M059J (cell line): ENCODE results near the gene MYO1E. TPM values are rescaled to one million over a fixed set of nuclear protein-coding genes. Genes with fewer than 3 reads are reported as not detected.
"Not testable (repeated sequence)": the region's sequence is repeated elsewhere in the genome, so short reads cannot be mapped to it uniquely, and the experiment has no call there.

ENCODE experiments used
- DNase-seq: peaks from one replicate; pipeline ENCODE4 v3.0.0-alpha.2; 2012; ENCODE audit warnings: low read depth
- total RNA-seq: library from RNA; depleted of rRNA; stranded (reverse); fragments of >200 nt; shearing (Covaris generic); gene quantifications from 2 replicates; pipeline ENCODE4 v1.2.3, GENCODE V29; 2014

Gene MYO1E
- total RNA-seq, 1 experiment from 2014 or later, result 131 TPM

- DNase-seq, result no peak
These were observed 232.0 kb downstream of the MYO1E start for GRCh38 chr15:59140422-59141226.

DNA sequence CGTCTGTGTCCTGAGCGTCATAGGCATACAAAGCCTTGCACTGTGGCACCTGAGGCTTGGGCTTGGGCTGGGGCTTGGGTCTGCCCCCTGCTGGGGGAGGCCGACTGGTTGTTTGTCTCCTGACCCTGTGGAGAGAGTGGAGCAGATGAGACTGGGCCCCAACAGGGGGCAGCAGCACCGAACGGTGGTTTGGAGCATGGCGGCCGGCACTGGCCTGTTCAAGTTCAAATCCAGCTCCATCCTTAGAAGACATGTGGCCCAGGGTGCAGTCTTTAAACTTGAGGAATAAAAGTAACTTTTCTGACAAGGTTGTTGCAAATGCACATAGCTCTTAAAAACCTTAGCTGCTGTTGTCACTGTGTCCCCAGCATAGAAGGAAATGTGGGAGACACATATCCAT is 234.4 kb downstream of the MYO1E start:
- DNase-seq, result peak; percentile 46

- DNase-seq, result no peak
These were observed 235.1 kb downstream of the MYO1E start for GRCh38 chr15:59137566-59137965.

GRCh38 chr15:59133929-59134427 is 238.7 kb downstream of the MYO1E start:
- no peak for DNase-seq

GRCh38 chr15:59131969-59132562 is 240.6 kb downstream of the MYO1E start:
- no peak for DNase-seq

DNA sequence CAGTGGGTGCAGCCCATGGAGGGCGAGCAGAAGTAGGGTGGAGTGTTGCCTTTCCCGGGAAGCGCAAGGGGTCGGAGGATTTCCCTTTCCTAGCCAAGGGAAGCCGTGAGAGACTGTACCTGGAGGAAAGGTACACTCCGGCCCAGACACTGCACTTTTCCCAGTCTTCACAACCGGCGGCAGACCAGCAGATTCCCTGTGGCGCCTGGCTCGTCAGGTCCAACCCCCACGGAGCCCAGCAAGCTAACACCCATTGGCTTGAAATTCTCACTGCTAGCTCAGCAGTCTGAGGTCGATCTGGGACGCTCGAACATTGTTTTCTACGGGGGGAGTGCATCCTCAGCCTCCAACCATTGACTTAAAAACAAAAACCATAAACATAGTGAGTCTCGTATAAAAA is 241.2 kb downstream of the MYO1E start:
- no peak for DNase-seq

- not testable (repeated sequence) for DNase-seq
These were observed 245.4 kb downstream of the MYO1E start for GRCh38 chr15:59127255-59127654.

- DNase-seq, result not testable (repeated sequence)
These were observed 247.0 kb downstream of the MYO1E start for GRCh38 chr15:59125683-59126082.

DNA sequence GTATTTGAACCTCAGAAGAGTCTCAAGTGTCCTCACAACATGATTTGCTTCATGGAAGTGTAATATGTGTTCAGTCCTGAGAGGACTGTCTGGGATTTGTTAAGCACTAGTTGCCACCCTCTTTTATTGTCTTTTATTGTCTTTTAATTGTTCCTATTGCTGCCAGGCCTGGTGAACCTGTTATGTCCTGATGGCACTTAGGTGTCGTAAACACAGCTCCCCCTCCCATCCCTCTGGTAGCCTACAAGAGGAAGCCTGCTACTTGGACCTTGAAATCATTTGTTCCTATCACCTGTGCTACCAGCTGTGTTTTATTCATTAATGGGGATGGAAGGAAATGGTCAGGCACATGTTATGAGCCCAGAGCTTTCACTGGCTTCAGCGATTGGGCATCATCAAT is 248.4 kb downstream of the MYO1E start:
- no peak for DNase-seq

GRCh38 chr15:59120937-59121336 is 251.7 kb downstream of the MYO1E start:
- DNase-seq, result no peak

- no peak for DNase-seq
These were observed 253.0 kb downstream of the MYO1E start for GRCh38 chr15:59119625-59120024.

- no peak for DNase-seq
These were observed 255.9 kb downstream of the MYO1E start for GRCh38 chr15:59116771-59117170.

DNA sequence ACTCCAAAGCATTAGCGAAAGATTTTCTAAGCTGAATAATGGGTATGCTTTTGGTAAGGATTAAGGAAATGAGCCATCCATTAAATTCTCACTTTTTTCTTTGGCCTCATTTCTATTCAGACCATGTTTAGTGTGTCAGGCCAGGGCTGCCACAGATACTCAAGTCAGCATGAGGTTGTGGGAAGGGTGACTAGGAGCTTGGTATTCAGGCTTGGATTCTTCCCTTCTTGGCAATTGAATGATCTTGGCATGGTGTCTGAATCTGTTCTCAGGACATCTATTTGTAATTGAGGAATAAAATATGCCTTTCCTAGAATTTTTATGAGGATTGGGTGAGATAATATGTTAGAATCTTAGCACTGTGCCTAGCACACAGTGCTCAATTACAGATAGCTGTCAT is 256.5 kb downstream of the MYO1E start:
- no peak for DNase-seq

GRCh38 chr15:59115047-59115446 is 257.6 kb downstream of the MYO1E start:
- no peak for DNase-seq

- DNase-seq, result no peak
These were observed 261.4 kb downstream of the MYO1E start for GRCh38 chr15:59111251-59111650.

DNA sequence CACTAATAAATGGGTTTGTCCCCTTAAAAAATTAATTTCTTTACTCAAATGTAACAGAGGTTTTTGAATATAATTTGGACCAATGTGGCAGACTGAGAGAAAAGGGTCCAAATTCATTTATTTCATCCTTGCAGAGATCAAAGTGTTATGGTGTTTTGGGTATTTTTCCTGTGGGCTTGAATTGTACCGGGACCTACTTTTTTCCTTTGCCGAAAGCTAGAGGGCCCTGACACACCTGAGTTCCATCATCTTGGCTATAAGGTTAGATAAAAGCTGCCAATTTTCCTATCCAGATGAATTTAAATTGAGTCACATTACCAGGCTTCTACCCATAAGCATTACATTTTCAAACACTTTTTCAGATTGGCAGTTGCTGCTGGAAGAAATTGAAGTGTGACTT is 266.8 kb downstream of the MYO1E start:
- DNase-seq, result peak; percentile 15

GRCh38 chr15:59104912-59105732 is 267.5 kb downstream of the MYO1E start, which contains the start of gene CCNB2:
TSS of gene CCNB2 (plus strand) at chr15:59105146. CDS start at chr15:59105269, 123 bp downstream.
- DNase-seq, result peak; percentile 95

DNA sequence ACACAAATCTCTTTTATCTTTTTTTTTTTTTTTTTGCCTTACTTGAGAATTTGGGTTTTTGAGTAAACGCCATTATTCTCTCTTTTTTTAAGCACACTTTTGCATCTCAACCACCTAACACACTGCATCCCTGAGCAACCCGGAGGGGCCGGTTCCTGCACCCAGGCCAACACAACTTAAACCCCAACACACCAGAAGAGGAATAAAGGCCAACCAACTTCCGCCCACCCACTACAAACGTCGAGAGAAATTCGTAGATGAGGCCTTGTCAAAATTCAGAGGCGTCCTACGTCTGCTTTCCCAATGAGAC is 268.1 kb downstream of the MYO1E start:
- no peak for DNase-seq

DNA sequence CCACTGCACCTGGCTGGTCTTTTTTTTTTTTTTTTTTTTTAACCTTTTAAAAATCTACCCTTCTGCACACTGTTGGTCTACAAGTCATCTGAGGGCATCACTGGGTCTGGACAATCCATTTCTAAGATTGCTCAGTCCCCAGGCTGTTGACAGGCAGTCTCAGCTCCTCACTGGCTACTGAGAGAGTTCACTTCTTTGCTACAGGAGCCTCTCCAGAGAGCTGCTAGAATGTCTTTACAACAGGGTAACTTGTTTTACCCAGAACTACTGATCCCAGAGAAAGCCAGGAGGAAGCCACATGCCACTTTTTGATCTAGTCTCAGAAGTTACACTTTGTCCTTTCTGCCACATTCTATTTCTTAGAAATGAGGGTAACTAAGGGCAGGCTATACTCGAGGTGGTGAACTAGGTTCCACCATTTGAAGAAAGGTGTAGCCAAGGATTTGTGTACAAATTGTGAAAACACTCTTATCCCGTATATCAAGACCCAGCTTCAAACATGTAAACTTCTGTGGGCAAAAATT is 273.4 kb downstream of the MYO1E start:
- DNase-seq, result no peak

DNA sequence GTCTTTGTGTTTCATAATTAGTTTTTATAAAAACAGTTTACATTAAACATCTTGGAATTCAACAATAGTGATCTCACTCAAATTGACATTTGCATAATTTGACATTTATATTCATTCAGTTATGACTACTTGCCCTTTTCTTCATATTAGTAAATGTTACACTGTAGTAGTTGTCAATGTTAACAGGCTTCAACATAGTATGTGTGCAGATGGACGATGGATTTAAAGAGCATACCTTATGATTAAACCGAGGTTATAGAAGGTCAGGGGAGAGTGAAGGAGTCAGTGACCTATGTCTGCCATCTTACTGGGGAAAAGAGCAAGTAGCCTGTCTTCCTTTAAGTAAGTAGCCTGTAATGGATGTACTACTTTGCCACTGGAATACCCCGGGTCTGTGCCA is 276.2 kb downstream of the MYO1E start:
- DNase-seq, result no peak

DNA sequence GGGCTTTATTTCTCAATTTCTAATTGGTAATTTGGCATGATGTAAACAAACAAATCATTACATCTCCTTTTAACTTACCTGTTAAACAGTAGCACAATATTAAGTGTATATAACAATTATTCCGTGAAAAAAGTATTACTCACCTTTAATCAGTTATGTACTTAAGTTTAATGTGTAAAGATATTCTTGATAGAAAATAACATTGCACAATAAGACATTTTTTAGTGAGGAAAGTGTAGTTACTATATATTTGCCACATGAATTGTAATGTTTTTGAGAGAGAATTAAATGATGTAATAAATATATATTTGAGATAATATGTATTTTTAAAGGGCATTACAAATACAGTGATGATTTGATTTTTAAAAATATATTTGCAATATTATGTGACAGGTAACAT is 278.6 kb downstream of the MYO1E start:
- DNase-seq, result no peak

- no peak for DNase-seq
These were observed 284.9 kb downstream of the MYO1E start for GRCh38 chr15:59087731-59088130.
